Measurements from ENCODE around the gene IPO7. TPM values are rescaled to one million over a fixed set of nuclear protein-coding genes. Genes with fewer than 3 reads are reported as not detected.
"Not testable (repeated sequence)": the region's sequence is repeated elsewhere in the genome, so short reads cannot be mapped to it uniquely, and the experiment has no call there.

IPO7 gene
- 126 TPM for polyA plus RNA-seq (ENCODE audit: insufficient read length)
- long read RNA-seq, donor 1, full-length matches to known transcripts: 10 of 17 reads
- long read RNA-seq, donor 1, partial matches to known transcripts: 7 of 17 reads
- long read RNA-seq, donor 1, other reads (novel, unspliced or antisense): 0 of 17 reads
- long read RNA-seq, donor 2, full-length matches to known transcripts: 8 of 8 reads
- long read RNA-seq, donor 2, partial matches to known transcripts: 0 of 8 reads
- long read RNA-seq, donor 2, other reads (novel, unspliced or antisense): 0 of 8 reads
- long read RNA-seq, donor 3, full-length matches to known transcripts: 13 of 18 reads
- long read RNA-seq, donor 3, partial matches to known transcripts: 5 of 18 reads
- long read RNA-seq, donor 3, other reads (novel, unspliced or antisense): 0 of 18 reads
- long read RNA-seq, donor 4, partial matches to known transcripts: 0 of 1 reads
- long read RNA-seq, donor 4, other reads (novel, unspliced or antisense): 0 of 1 reads
- long read RNA-seq, donor 5, full-length matches to known transcripts: 11 of 11 reads
- long read RNA-seq, donor 5, partial matches to known transcripts: 0 of 11 reads
- long read RNA-seq, donor 5, other reads (novel, unspliced or antisense): 0 of 11 reads
- long read RNA-seq, donor 6, full-length matches to known transcripts: 8 of 47 reads
- long read RNA-seq, donor 6, partial matches to known transcripts: 39 of 47 reads
- long read RNA-seq, donor 6, other reads (novel, unspliced or antisense): 0 of 47 reads
- long read RNA-seq, donor 7, full-length matches to known transcripts: 9 of 21 reads
- long read RNA-seq, donor 7, partial matches to known transcripts: 12 of 21 reads
- long read RNA-seq, donor 7, other reads (novel, unspliced or antisense): 0 of 21 reads
- long read RNA-seq, donor 8, full-length matches to known transcripts: 3 of 3 reads
- long read RNA-seq, donor 8, partial matches to known transcripts: 0 of 3 reads
- long read RNA-seq, donor 8, other reads (novel, unspliced or antisense): 0 of 3 reads

GRCh38 chr11:9384535-9385326, at the start of gene IPO7:
IPO7 (plus strand) TSS chr11:9384652; CDS start chr11:9384764, 112 bp downstream.
- DNase-seq: peak; percentile 89

- no peak for DNase-seq
Observed at GRCh38 chr11:9341638-9342178, 42.7 kb upstream of the IPO7 start.

DNA sequence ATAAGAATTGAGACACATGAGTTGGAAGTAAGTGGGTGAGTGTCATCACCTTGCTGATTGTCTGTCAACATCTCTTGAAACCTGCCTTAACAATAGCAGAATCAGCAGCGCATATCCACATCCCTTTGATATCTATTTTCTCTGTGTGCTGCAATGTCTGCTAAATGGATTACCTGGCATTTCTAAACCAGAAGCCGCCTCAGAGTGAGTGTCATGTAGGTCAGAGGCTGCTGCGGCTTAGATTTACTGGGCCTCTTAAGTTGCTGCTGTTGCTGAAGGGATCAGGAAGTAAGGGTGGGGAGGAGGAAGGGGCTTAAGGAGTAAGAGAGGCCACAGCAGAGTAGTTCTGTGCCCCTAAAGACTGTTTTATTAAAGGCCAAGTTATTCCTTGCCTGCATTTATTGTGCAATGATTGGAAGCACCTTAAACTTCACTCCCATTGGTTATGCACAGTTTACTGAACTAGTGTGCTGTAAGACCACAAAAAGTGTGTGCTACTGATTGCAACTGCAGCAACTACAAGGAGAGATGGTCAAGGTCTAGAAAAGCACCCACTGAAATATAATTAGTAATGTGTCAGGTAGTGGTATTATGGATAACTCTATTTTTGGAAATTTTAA, 40.3 kb upstream of the IPO7 start:
- no peak for DNase-seq

DNA sequence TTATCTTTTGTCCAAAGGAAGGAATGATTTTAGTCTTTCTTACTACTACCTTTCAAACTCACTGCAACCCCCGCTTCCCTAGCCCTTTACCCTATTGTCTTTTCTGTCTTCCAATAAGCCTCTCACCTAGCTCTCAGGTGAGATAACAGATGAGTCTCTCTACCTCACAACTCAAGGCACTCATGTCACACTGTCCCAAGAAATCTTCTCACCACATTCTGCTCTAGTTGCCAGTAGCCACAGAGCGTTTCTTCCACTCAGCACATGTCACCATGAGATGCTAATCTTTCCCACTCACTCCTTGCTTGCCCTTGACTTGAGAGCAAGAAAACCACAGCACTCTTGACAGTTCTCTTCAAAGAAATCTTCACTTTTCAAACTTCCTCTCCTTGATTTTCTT, 37.4 kb upstream of the IPO7 start:
- no peak for DNase-seq

DNA sequence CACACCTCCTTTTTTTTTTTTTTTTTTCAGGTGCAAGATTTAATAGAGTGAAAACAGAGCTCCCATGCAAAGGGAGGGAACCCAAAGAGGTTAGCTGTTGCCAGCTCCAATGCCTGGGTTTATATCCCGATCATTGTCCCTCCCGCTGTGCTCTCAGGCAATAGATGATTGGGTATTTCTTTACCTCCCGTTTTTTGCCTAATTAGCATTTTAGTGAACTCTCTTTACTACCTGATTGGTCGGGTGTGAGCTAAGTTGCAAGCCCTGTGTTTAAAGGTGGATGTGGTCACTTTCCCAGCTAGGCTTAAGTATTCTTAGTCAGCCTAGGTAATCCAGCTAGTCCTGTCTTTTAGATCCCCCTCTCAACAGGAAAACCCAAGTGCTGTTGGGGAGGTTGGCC, 36.7 kb upstream of the IPO7 start:
- not testable (repeated sequence) for DNase-seq

GRCh38 chr11:9351321-9351881, 33.1 kb upstream of the IPO7 start:
- no peak for DNase-seq

DNA sequence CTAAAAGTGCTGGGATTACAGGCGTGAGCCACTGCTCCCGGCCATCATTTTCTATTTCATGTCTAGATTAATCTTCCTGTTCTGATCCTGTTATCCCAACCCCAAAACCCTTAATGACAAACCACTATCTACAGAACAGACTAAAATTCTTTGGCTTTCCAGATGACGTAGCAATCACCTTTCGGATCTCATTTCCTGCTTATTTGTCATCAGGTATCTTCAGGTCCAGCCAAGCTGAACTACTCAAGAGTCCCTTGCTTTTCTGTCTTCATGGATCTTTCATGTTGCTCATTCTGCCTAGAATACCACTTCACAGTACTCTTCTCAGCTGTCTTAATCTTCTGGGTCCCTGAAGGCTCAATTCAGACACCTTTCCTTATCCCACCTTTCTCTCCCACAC, 27.4 kb upstream of the IPO7 start:
- DNase-seq: no peak

- DNase-seq: not testable (repeated sequence)
Observed at GRCh38 chr11:9360862-9361622, 23.4 kb upstream of the IPO7 start.

- no peak for DNase-seq
Observed at GRCh38 chr11:9362393-9362863, 22.0 kb upstream of the IPO7 start.

- DNase-seq: peak; percentile 89
Observed at GRCh38 chr11:9363954-9364912, 20.2 kb upstream of the IPO7 start.

- DNase-seq: no peak
Observed at GRCh38 chr11:9367551-9367950, 16.9 kb upstream of the IPO7 start.

DNA sequence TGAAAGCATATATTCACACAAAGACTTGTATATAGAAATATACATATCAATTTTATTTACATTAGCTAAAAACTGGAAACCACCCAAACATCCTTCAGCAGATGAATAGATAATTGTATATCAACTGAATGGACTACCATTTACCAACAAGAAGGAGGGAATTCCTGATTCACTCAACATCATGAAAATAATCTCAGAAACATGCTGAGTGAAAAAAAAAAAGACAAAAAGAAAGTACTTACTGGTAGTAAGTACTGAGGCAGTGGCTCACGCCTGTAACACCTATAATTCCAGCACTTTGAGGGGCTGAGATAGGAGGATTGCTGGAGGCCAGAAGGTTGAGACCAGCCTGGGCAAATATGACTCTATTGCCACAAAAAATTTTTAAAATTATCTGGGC, 7.4 kb upstream of the IPO7 start:
- no peak for DNase-seq

GRCh38 chr11:9379041-9379440, 5.4 kb upstream of the IPO7 start:
- no peak for DNase-seq

DNA sequence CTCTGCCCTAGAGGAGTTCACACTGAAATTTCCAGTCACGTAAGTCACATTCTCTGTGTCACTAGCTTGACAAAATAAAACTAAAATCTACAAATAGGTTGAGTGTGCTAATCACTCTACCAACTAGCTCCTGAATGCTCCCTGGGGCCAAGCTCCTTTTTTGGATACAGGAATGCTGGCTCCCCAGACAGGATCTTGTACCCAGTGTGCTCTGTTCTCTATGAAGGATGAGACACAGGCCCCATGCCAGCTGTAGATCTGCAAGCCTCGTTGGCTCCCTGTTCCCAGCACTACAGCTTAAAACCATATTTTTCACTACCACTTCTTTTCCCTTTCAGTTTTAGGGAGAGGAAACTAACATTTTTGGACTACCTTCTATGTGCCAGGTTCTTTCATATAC, 3.7 kb upstream of the IPO7 start:
- DNase-seq: no peak

- no peak for DNase-seq
Observed at GRCh38 chr11:9385327-9385899, 961 bp downstream of the IPO7 start.

- DNase-seq: no peak
Observed at GRCh38 chr11:9386086-9386485, 1.6 kb downstream of the IPO7 start.

DNA sequence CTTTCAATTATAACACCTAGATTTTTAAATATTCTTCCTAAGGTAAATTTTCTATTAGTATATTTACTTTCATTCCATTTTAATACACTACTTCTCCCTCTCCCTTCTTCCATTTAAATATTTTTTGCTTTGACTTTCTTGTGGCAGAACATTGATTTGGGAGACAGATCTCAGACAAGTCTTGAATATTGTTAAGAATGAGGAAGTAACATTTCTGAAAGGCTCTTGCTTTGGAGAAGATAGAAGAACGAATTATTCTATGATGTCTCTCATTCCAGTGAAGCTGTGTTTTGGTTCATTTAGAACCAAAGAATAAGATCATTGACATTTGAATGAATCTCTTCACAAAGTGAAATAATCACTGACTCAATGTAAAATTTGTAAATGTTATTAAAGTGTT, 2.4 kb downstream of the IPO7 start:
- no peak for DNase-seq

- DNase-seq: no peak
Observed at GRCh38 chr11:9396310-9396709, 11.9 kb downstream of the IPO7 start.
